Measurements from ENCODE around the gene RAD23A. TPM values are rescaled to one million over a fixed set of nuclear protein-coding genes. Genes with fewer than 3 reads are reported as not detected.

RAD23A gene
- total and polyA plus RNA-seq, 10 of the 15 experiments (the other 5 are each of a cell fraction or from before 2014, with no cell fraction given), result 8.8 to 198 (median 119) TPM

DNA sequence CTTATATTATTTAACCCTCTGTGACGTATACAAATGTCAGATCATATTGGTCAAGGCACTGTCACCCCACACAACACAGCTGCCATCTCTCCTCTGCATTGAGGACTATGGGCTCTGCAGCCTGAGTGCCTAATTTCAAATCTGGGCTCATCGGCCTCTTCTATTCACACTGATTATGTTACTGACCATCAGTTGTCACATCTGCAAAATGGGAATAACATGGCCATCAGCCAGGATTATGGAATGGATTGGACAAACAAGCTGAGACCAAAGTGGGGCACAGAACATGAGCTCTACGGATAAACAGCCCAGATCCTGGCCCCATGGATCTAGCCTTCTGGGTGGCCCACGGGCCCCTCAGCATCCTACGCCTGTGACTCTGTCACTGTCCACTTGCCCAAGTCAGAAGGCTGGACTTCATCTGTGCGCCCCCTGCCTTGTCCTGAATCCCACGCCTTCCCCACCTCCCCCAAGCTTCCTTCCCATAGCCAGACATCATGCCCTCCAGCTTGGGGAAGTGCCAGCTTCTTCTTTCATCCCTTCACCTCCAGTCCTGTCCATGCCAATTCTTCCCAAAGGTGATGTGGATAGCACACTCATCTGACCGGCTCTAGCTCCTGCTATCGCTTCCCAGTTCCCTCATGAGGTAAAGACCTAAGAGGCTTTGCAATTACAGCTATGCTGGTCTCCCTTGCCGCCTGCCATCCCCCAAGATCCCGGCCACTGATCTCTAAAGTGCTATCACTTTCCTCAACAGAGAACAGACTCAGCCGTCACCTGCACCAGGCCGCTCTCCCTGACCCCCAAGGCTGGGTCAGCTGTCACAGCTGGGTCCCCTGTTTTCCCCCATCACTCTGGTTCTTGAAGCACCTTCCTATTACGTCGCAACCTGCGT is 13.0 kb upstream of the RAD23A start (continued):
- TF ChIP-seq, protein P1, sequence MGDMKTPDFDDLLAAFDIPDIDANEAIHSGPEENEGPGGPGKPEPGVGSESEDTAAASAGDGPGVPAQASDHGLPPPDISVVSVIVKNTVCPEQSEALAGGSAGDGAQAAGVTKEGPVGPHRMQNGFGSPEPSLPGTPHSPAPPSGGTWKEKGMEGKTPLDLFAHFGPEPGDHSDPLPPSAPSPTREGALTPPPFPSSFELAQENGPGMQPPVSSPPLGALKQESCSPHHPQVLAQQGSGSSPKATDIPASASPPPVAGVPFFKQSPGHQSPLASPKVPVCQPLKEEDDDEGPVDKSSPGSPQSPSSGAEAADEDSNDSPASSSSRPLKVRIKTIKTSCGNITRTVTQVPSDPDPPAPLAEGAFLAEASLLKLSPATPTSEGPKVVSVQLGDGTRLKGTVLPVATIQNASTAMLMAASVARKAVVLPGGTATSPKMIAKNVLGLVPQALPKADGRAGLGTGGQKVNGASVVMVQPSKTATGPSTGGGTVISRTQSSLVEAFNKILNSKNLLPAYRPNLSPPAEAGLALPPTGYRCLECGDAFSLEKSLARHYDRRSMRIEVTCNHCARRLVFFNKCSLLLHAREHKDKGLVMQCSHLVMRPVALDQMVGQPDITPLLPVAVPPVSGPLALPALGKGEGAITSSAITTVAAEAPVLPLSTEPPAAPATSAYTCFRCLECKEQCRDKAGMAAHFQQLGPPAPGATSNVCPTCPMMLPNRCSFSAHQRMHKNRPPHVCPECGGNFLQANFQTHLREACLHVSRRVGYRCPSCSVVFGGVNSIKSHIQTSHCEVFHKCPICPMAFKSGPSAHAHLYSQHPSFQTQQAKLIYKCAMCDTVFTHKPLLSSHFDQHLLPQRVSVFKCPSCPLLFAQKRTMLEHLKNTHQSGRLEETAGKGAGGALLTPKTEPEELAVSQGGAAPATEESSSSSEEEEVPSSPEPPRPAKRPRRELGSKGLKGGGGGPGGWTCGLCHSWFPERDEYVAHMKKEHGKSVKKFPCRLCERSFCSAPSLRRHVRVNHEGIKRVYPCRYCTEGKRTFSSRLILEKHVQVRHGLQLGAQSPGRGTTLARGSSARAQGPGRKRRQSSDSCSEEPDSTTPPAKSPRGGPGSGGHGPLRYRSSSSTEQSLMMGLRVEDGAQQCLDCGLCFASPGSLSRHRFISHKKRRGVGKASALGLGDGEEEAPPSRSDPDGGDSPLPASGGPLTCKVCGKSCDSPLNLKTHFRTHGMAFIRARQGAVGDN (IDR thresholded peaks at IDR 0.05), result no peak
- TF ChIP-seq, protein P2, sequence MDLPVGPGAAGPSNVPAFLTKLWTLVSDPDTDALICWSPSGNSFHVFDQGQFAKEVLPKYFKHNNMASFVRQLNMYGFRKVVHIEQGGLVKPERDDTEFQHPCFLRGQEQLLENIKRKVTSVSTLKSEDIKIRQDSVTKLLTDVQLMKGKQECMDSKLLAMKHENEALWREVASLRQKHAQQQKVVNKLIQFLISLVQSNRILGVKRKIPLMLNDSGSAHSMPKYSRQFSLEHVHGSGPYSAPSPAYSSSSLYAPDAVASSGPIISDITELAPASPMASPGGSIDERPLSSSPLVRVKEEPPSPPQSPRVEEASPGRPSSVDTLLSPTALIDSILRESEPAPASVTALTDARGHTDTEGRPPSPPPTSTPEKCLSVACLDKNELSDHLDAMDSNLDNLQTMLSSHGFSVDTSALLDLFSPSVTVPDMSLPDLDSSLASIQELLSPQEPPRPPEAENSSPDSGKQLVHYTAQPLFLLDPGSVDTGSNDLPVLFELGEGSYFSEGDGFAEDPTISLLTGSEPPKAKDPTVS (IDR thresholded peaks at IDR 0.05; ENCODE audit: low read depth, low read length), result no peak
- TF ChIP-seq, protein P3, sequence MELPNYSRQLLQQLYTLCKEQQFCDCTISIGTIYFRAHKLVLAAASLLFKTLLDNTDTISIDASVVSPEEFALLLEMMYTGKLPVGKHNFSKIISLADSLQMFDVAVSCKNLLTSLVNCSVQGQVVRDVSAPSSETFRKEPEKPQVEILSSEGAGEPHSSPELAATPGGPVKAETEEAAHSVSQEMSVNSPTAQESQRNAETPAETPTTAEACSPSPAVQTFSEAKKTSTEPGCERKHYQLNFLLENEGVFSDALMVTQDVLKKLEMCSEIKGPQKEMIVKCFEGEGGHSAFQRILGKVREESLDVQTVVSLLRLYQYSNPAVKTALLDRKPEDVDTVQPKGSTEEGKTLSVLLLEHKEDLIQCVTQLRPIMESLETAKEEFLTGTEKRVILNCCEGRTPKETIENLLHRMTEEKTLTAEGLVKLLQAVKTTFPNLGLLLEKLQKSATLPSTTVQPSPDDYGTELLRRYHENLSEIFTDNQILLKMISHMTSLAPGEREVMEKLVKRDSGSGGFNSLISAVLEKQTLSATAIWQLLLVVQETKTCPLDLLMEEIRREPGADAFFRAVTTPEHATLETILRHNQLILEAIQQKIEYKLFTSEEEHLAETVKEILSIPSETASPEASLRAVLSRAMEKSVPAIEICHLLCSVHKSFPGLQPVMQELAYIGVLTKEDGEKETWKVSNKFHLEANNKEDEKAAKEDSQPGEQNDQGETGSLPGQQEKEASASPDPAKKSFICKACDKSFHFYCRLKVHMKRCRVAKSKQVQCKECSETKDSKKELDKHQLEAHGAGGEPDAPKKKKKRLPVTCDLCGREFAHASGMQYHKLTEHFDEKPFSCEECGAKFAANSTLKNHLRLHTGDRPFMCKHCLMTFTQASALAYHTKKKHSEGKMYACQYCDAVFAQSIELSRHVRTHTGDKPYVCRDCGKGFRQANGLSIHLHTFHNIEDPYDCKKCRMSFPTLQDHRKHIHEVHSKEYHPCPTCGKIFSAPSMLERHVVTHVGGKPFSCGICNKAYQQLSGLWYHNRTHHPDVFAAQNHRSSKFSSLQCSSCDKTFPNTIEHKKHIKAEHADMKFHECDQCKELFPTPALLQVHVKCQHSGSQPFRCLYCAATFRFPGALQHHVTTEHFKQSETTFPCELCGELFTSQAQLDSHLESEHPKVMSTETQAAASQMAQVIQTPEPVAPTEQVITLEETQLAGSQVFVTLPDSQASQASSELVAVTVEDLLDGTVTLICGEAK (IDR thresholded peaks at IDR 0.05; ENCODE audit: borderline replicate concordance), result no peak
- TF ChIP-seq CHD1 (IDR thresholded peaks at IDR 0.05; ENCODE audit: low read depth, low read length), result no peak
- TF ChIP-seq CREM (IDR thresholded peaks at IDR 0.05; ENCODE audit: low read depth), result peak; percentile 26; the same call in 1 of the 2 replicates
- no peak for TF ChIP-seq RAD51 (IDR thresholded peaks at IDR 0.05)
- TF ChIP-seq JUND (IDR thresholded peaks at IDR 0.05; ENCODE audit: low read depth, low read length), result no peak

All from GM12878 (cell line).